Measurements from ENCODE around the gene ATP1B1. TPM values are rescaled to one million over a fixed set of nuclear protein-coding genes. Genes with fewer than 3 reads are reported as not detected.

Gene ATP1B1
- total RNA-seq (2014; rRNA removed; shearing (Covaris generic)), result 6.9 and 9.4 TPM in 2 replicates
- 15.2 and 16.1 TPM in 2 replicates for polyA plus RNA-seq (2016; fragmentation: Nextera tagmentation; extraction: Ambion mirVana)

GRCh38 chr1:169106095-169106920 is at the start of gene ATP1B1:
TSS of gene ATP1B1 (plus strand) at chr1:169106690. CDS start at chr1:169106830, 140 bp downstream.
- Histone ChIP-seq H3K9me2 (ENCODE audit: insufficient read depth) (no peaks in the 10 kb centered on the region), H4K20me1 (ENCODE audit: insufficient read depth) (no peaks in the 10 kb centered on the region), H3K27me3 (replicated peaks; ENCODE audit: insufficient read depth) (0 out of 2 replicates have a peak, but pooled peaks cover 4% of the 10 kb centered on the region), H3K9me3 (ENCODE audit: low read depth) (no peaks in the 10 kb centered on the region), H3K4me3 (peak within 1 kb of the TSS; percentile 94), H3K79me2 (ENCODE audit: insufficient read depth) (peaks cover 42% of the 10 kb centered on the region), H3K9ac (peak within 1 kb of the TSS; percentile 69), H3K36me3 (ENCODE audit: low read depth) (no peaks in the 10 kb centered on the region), H3K4me1 (ENCODE audit: insufficient read depth) (peaks cover 33% of the 10 kb centered on the region), H2AFZ (peak within 1 kb of the TSS; percentile 89), H3K27ac (peak within 1 kb of the TSS; percentile 11; the same call in 1 of the 2 replicates), H3F3A (ENCODE audit: insufficient read depth) (no peaks in the 10 kb centered on the region; the same call in 1 of the 2 replicates), H3K4me2 (ENCODE audit: unreplicated experiment) (peak within 1 kb of the TSS; percentile 82)
- TF ChIP-seq EZH2 (IDR thresholded peaks at IDR 0.05; ENCODE audit: insufficient read depth, poor library complexity, severe bottlenecking) (no peak), EZH2phosphoT487 (IDR thresholded peaks at IDR 0.05; ENCODE audit: insufficient read depth, low read depth) (no peak)
- peak; percentile 92 for DNase-seq
- in situ Hi-C loops (cut with MboI), result loop anchor here (25.0 kb wide), 1 partner anchor 669 kb away; no protein-coding TSS in a partner anchor
- WGBS, 2 experiments (ENCODE audit: low coverage in 1 of 2, low lambda C conversion rate in 2 of 2, missing lambda C conversion rate in 2 of 2), result 1 to 2% methylated on average over 45 to 84 of the region's 100 CpGs

GRCh38 chr1:169059421-169059820 is 47.1 kb upstream of the ATP1B1 start:
- no peak for TF ChIP-seq EZH2phosphoT487 (IDR thresholded peaks at IDR 0.05; ENCODE audit: insufficient read depth, low read depth)
- TF ChIP-seq EZH2 (IDR thresholded peaks at IDR 0.05; ENCODE audit: insufficient read depth, poor library complexity, severe bottlenecking), result no peak
- in situ Hi-C loops (cut with MboI), result no loop called here
- H4K20me1 ChIP-seq (ENCODE audit: insufficient read depth), result no peaks in the 10 kb centered on the region
- no peaks in the 10 kb centered on the region for H3K4me1 ChIP-seq (ENCODE audit: insufficient read depth)
- no peaks in the 10 kb centered on the region for H3F3A ChIP-seq (ENCODE audit: insufficient read depth)
- no peak overlapping the region for H3K4me2 ChIP-seq (ENCODE audit: unreplicated experiment)
- no peak overlapping the region for H3K27ac ChIP-seq
- H3K79me2 ChIP-seq (ENCODE audit: insufficient read depth), result no peaks in the 10 kb centered on the region
- H3K9me3 ChIP-seq (ENCODE audit: low read depth), result no peaks in the 10 kb centered on the region
- H3K9me2 ChIP-seq (ENCODE audit: insufficient read depth), result no peaks in the 10 kb centered on the region
- DNase-seq, result no peak
- H3K36me3 ChIP-seq (ENCODE audit: low read depth), result no peaks in the 10 kb centered on the region
- H3K27me3 ChIP-seq (replicated peaks; ENCODE audit: insufficient read depth), result no peaks in the 10 kb centered on the region; the same call in 1 of the 2 replicates
- no peak overlapping the region for H3K4me3 ChIP-seq
- 5 to 14% methylated on average over 1 of the region's 1 CpG for WGBS, 2 experiments (ENCODE audit: low coverage in 1 of 2, low lambda C conversion rate in 2 of 2, missing lambda C conversion rate in 2 of 2)
- H3K9ac ChIP-seq, result no peak overlapping the region
- H2AFZ ChIP-seq, result no peak overlapping the region

DNA sequence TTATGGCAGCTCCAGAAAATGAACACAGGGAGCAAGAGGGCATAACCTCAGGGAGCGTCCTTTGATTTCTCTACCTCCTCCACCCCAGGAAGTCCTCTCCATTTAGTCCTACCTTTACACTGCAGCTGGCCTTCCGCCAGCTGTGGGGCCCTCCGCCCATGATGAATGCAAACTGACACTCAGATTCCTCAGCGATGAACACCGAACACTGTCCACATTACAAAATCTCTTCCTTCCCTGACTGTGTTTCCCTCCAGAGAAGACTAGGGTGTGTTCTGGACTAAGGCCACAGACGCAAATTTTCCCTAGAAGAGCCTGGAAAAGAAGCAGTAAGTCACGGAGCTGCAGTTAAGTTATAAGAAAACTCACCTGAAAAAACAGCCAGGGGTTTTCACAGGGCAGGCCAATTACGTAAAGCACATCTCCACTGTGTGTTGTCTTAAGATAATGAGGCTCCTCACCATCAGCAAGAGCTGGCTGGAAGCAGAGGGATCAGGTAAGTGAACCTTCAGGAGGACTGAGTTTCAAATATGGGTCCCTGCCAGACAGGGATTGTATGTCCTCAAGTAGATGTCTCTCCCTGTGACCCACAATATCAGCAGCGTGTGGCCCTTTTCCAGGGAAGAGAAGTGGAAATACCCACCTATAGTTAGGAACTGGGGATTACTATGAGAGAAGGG is 46.3 kb upstream of the ATP1B1 start:
- no peaks in the 10 kb centered on the region for H3K9me3 ChIP-seq (ENCODE audit: low read depth)
- H3K79me2 ChIP-seq (ENCODE audit: insufficient read depth), result no peaks in the 10 kb centered on the region
- no peaks in the 10 kb centered on the region for H3K4me1 ChIP-seq (ENCODE audit: insufficient read depth)
- no peak overlapping the region for H3K4me3 ChIP-seq
- no peak overlapping the region for H3K4me2 ChIP-seq (ENCODE audit: unreplicated experiment)
- in situ Hi-C loops (cut with MboI), result no loop called here
- no peaks in the 10 kb centered on the region for H3K9me2 ChIP-seq (ENCODE audit: insufficient read depth)
- DNase-seq, result peak; percentile 33
- no peaks in the 10 kb centered on the region for H4K20me1 ChIP-seq (ENCODE audit: insufficient read depth)
- H3K27ac ChIP-seq, result no peak overlapping the region
- H3F3A ChIP-seq (ENCODE audit: insufficient read depth), result no peaks in the 10 kb centered on the region
- no peak overlapping the region for H2AFZ ChIP-seq
- no peaks in the 10 kb centered on the region for H3K36me3 ChIP-seq (ENCODE audit: low read depth)
- no peaks in the 10 kb centered on the region; the same call in 1 of the 2 replicates for H3K27me3 ChIP-seq (replicated peaks; ENCODE audit: insufficient read depth)
- 49 to 51% methylated on average over 9 of the region's 9 CpGs for WGBS, 2 experiments (ENCODE audit: low coverage in 1 of 2, low lambda C conversion rate in 2 of 2, missing lambda C conversion rate in 2 of 2)
- TF ChIP-seq EZH2 (IDR thresholded peaks at IDR 0.05; ENCODE audit: insufficient read depth, poor library complexity, severe bottlenecking) (no peak), EZH2phosphoT487 (IDR thresholded peaks at IDR 0.05; ENCODE audit: insufficient read depth, low read depth) (no peak)
- no peak overlapping the region for H3K9ac ChIP-seq

- no peak overlapping the region for H3K9ac ChIP-seq
- H3K27me3 ChIP-seq (replicated peaks; ENCODE audit: insufficient read depth), result no peaks in the 10 kb centered on the region; the same call in 1 of the 2 replicates
- no peaks in the 10 kb centered on the region for H4K20me1 ChIP-seq (ENCODE audit: insufficient read depth)
- no peak overlapping the region for H2AFZ ChIP-seq
- no peaks in the 10 kb centered on the region for H3K79me2 ChIP-seq (ENCODE audit: insufficient read depth)
- no peak for DNase-seq
- in situ Hi-C loops (cut with MboI), result no loop called here
- H3K27ac ChIP-seq, result no peak overlapping the region
- 55 to 63% methylated on average over 4 of the region's 4 CpGs for WGBS, 2 experiments (ENCODE audit: low coverage in 1 of 2, low lambda C conversion rate in 2 of 2, missing lambda C conversion rate in 2 of 2)
- H3K4me2 ChIP-seq (ENCODE audit: unreplicated experiment), result no peak overlapping the region
- no peaks in the 10 kb centered on the region for H3F3A ChIP-seq (ENCODE audit: insufficient read depth)
- no peaks in the 10 kb centered on the region for H3K4me1 ChIP-seq (ENCODE audit: insufficient read depth)
- no peaks in the 10 kb centered on the region for H3K9me3 ChIP-seq (ENCODE audit: low read depth)
- TF ChIP-seq EZH2phosphoT487 (IDR thresholded peaks at IDR 0.05; ENCODE audit: insufficient read depth, low read depth) (no peak), EZH2 (IDR thresholded peaks at IDR 0.05; ENCODE audit: insufficient read depth, poor library complexity, severe bottlenecking) (no peak)
- H3K36me3 ChIP-seq (ENCODE audit: low read depth), result no peaks in the 10 kb centered on the region
- no peak overlapping the region for H3K4me3 ChIP-seq
- no peaks in the 10 kb centered on the region for H3K9me2 ChIP-seq (ENCODE audit: insufficient read depth)
Observed at GRCh38 chr1:169060919-169061639, 45.4 kb upstream of the ATP1B1 start.

All from GM23248 (cell line).